HCT116 (cell line): Measurements from ENCODE around the gene CYB5RL. TPM values are rescaled to one million over a fixed set of nuclear protein-coding genes. Genes with fewer than 3 reads are reported as not detected.

Experiments used
- ATAC-seq: fragments of 200-7000 bp; cut with Tn5 transposase; 2 replicates; pipeline ENCODE4 v1.9.1; 2020; ENCODE audit warnings: mild to moderate bottlenecking, moderate library complexity
- BruUV-seq: library from RNA; stranded (reverse); fragments of 400-500 nt; replicated peaks from 2 replicates; lab custom pipeline; 2021; lab: Mats Ljungman, UMichigan
- CTCF ChIA-PET: fragments of 300-600 bp; sonication (Branson Sonifier 250); formaldehyde crosslinking; loops from one replicate; lab custom pipeline; 2021; ENCODE audit warnings: antibody characterized with exemption; lab: Charles Lee
- POLR2A ChIA-PET: fragments of 300-600, 350-600 bp; sonication (Branson Sonifier 250); formaldehyde crosslinking; loops from one replicate; lab custom pipeline; 2021; ENCODE audit warnings: antibody characterized with exemption; lab: Charles Lee
- RAD21 ChIA-PET, 2 experiments: fragments of 300-600 bp; sonication (Branson Sonifier 250); formaldehyde crosslinking; loops; one replicate each; lab custom pipeline; 2023; ENCODE audit warnings: low total read pairs in 2 of 2; ENCODE audit not compliant: uncharacterized antibody in 2 of 2, unreplicated experiment in 2 of 2, low non-redundant PET in 1 of 2; lab: Charles Lee
- DNase-seq: peaks from one replicate; pipeline ENCODE4 v3.0.0-alpha.2; 2010; ENCODE audit warnings: low read depth, low spot score
- H2AFZ ChIP-seq: fragments of 200-600 bp; shearing (Covaris generic), sonication (generic); 2 replicates; pipeline ENCODE4 v1.6.1; 2017; ENCODE audit warnings: low read depth, mixed run types, mixed read lengths, antibody characterized with exemption, low read length; ENCODE audit not compliant: poor library complexity, severe bottlenecking
- H3K27ac ChIP-seq: 2 replicates; pipeline ENCODE4 v1.5.1; 2012; ENCODE audit warnings: low read depth, low read length
- H3K27me3 ChIP-seq: fragments of 200-600 bp; sonication (generic); 2 replicates; pipeline ENCODE4 v1.6.1; 2016; ENCODE audit warnings: mixed run types, low read length, mixed read lengths; ENCODE audit not compliant: insufficient read depth
- H3K36me3 ChIP-seq, 2 experiments: fragments of 200-500 bp in 1 of 2; fragments of 200-600 bp in 1 of 2; sonication (Bioruptor generic) in 1 of 2; sonication (generic) in 1 of 2; 2 replicates each; pipeline versions ENCODE4 v1.5.1 to v1.6.1; 2014 to 2016; ENCODE audit warnings: low read length in 2 of 2, inconsistent platforms in 1 of 2, mixed read lengths in 1 of 2, mixed run types in 1 of 2; ENCODE audit not compliant: insufficient read depth in 2 of 2, control insufficient read depth in 1 of 2
- H3K4me1 ChIP-seq, 2 experiments: fragments of 200-600 bp in 1 of 2; sonication (generic) in 1 of 2; 2 replicates each; pipeline versions ENCODE4 v1.5.1 to v1.6.1; 2012 to 2017; ENCODE audit warnings: low read length in 2 of 2, inconsistent platforms in 1 of 2, mild to moderate bottlenecking in 1 of 2, mixed read lengths in 1 of 2, mixed run types in 1 of 2, moderate library complexity in 1 of 2; ENCODE audit not compliant: insufficient read depth in 2 of 2, control insufficient read depth in 1 of 2
- H3K4me2 ChIP-seq: fragments of 200-600 bp; sonication (generic); 2 replicates; pipeline ENCODE4 v1.6.1; 2017; ENCODE audit warnings: mixed run types, low read length, mixed read lengths
- H3K4me3 ChIP-seq, 2 experiments: fragments of 200-600 bp in 1 of 2; sonication (generic) in 1 of 2; replicated peaks in 1 of 2; 2 replicates each; pipeline ENCODE4 v1.5.1; 2011 to 2016; ENCODE audit warnings: low read length in 2 of 2, control low read depth in 1 of 2, low read depth in 1 of 2, mild to moderate bottlenecking in 1 of 2, mixed read lengths in 1 of 2, mixed run types in 1 of 2
- H3K79me2 ChIP-seq: fragments of 200-600 bp; sonication (generic); 2 replicates; pipeline ENCODE4 v1.6.1; 2017; ENCODE audit warnings: mild to moderate bottlenecking, mixed run types, low read length, moderate library complexity, mixed read lengths; ENCODE audit not compliant: insufficient read depth
- H3K9ac ChIP-seq: fragments of 200-600 bp; sonication (generic); 2 replicates; pipeline ENCODE4 v1.6.1; 2016; ENCODE audit warnings: low read length, mixed read lengths
- H3K9me2 ChIP-seq: fragments of 200-600 bp; sonication (generic), shearing (Covaris generic); 2 replicates; pipeline ENCODE4 v1.6.1; 2017; ENCODE audit warnings: mixed run types, mild to moderate bottlenecking, moderate library complexity; ENCODE audit not compliant: insufficient read depth
- H3K9me3 ChIP-seq, 2 experiments: fragments of 200-500 bp in 1 of 2; fragments of 200-600 bp in 1 of 2; sonication (Bioruptor generic) in 1 of 2; sonication (generic) in 1 of 2; 2 replicates each; pipeline ENCODE4 v1.6.1; 2014 to 2017; ENCODE audit warnings: low read length in 2 of 2, mixed read lengths in 2 of 2, inconsistent platforms in 1 of 2, low read depth in 1 of 2, mild to moderate bottlenecking in 1 of 2, mixed run types in 1 of 2, moderate library complexity in 1 of 2; ENCODE audit not compliant: control insufficient read depth in 1 of 2, insufficient read depth in 1 of 2
- H4K20me1 ChIP-seq: fragments of 200-600 bp; sonication (generic), shearing (Covaris generic); 2 replicates; pipeline ENCODE4 v1.6.1; 2017; ENCODE audit warnings: mixed run types, mild to moderate bottlenecking, moderate library complexity; ENCODE audit not compliant: insufficient read depth
- POLR2AphosphoS5 ChIP-seq: IDR thresholded peaks from 2 replicates; pipeline ENCODE4 v1.6.1; 2011; ENCODE audit warnings: mild to moderate bottlenecking, low read depth, low read length, moderate library complexity
- RAD21 ChIP-seq: IDR thresholded peaks from 2 replicates; pipeline ENCODE4 v1.6.1; 2012; ENCODE audit warnings: low read depth, mild to moderate bottlenecking
- ZBTB33 ChIP-seq: IDR thresholded peaks from 2 replicates; pipeline ENCODE4 v1.6.1; 2011; ENCODE audit warnings: mild to moderate bottlenecking, low read length, moderate library complexity; ENCODE audit not compliant: insufficient replicate concordance; ENCODE audit errors: extremely low read depth
- intact Hi-C: fragments of 100-400 bp; cut with micrococcal nuclease; formaldehyde crosslinking; loops from 2 replicates; pipeline ENCODE4 v1.10.0; 2022
- total RNA-seq: library from RNA; stranded (reverse); gene quantifications from one replicate; pipeline ENCODE4 v1.2.1, GENCODE V29; 2021; ENCODE audit not compliant: unreplicated experiment

CYB5RL gene
- total RNA-seq, 1 experiment from 2014 or later, result 11.7 TPM

- H3K9me3 ChIP-seq, result no peaks in the 10 kb centered on the region
- no peak overlapping the region for H3K27ac ChIP-seq
- CTCF ChIA-PET, result no interaction called here
- intact Hi-C loops, result no loop called here
- no peak overlapping the region for H2AFZ ChIP-seq
- no peaks in the 10 kb centered on the region for H3K9me2 ChIP-seq
- no peak overlapping the region for H3K9ac ChIP-seq
- POLR2A ChIA-PET, result no interaction called here
- no peak for TF ChIP-seq ZBTB33
- TF ChIP-seq POLR2AphosphoS5, result no peak
- TF ChIP-seq RAD21, result no peak
- no TSS peak for BruUV-seq
- RAD21 ChIA-PET, result no interaction called here
- no peak overlapping the region for H3K4me2 ChIP-seq
- H3K36me3 ChIP-seq, result no peaks in the 10 kb centered on the region
- no peak overlapping the region for H3K4me3 ChIP-seq
- H3K27me3 ChIP-seq, result no peaks in the 10 kb centered on the region
- no peaks in the 10 kb centered on the region for H3K79me2 ChIP-seq
- peaks cover 2 to 6% of the 10 kb centered on the region in 2 experiments; a peak in 3 of 4 replicates for H3K4me1 ChIP-seq
- ATAC-seq (no peak), DNase-seq (no peak)
- no peaks in the 10 kb centered on the region for H4K20me1 ChIP-seq
Measured at GRCh38 chr1:54151013-54151412, 48.8 kb downstream of the CYB5RL start.

Other genes with a start within 250 kb of the CYB5RL start
- gene LDLRAD1, start 181.8 kb downstream of the CYB5RL start, total RNA-seq, result 0.30 TPM
- 121 TPM for gene TMEM59, start 146.8 kb downstream of the CYB5RL start, total RNA-seq
- gene TCEANC2, start 146.4 kb downstream of the CYB5RL start, total RNA-seq, result 5.4 TPM
- gene CDCP2, start 47.0 kb downstream of the CYB5RL start, total RNA-seq, result 0.22 TPM
- 132 TPM for gene MRPL37, start 137 bp upstream of the CYB5RL start, total RNA-seq
- 37.5 TPM for gene SSBP3, start 206.4 kb upstream of the CYB5RL start, total RNA-seq